DND-41 (cell line): Measurements from ENCODE around the gene MAG.

ENCODE experiments used
- EZH2 ChIP-seq: IDR thresholded peaks from 3 replicates; pipeline ENCODE4 v1.6.1; 2012; ENCODE audit warnings: borderline replicate concordance, low read depth, mild to moderate bottlenecking, moderate library complexity, low read length, inconsistent platforms; ENCODE audit not compliant: severe bottlenecking
- TF ChIP-seq, protein P1 (sequence below): IDR thresholded peaks from 2 replicates; pipeline ENCODE4 v1.5.1; 2012; ENCODE audit warnings: borderline replicate concordance, low read length, moderate library complexity, mild to moderate bottlenecking; ENCODE audit not compliant: poor library complexity, severe bottlenecking; ENCODE audit errors: extremely low read depth

DNA sequence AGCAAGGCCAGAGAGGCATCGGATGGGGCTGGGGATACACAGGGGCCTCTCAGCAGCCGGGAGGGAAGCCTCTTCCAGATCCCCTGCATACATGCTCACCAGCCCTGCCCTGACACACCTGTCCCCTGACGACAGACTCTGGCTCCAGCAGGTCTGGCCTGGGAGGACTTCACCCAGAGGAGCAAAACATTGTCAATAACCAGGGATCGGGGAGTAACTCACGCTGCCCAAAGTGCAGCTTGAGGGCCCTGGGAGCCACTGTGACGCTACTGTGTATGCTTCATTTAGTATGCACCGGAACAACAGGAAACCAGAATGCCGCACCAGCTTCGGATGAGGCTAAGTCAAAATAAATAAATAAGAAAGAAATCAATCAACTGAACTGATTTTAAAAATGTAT lies 24.6 kb downstream of the MAG start:
- TF ChIP-seq, protein P1, sequence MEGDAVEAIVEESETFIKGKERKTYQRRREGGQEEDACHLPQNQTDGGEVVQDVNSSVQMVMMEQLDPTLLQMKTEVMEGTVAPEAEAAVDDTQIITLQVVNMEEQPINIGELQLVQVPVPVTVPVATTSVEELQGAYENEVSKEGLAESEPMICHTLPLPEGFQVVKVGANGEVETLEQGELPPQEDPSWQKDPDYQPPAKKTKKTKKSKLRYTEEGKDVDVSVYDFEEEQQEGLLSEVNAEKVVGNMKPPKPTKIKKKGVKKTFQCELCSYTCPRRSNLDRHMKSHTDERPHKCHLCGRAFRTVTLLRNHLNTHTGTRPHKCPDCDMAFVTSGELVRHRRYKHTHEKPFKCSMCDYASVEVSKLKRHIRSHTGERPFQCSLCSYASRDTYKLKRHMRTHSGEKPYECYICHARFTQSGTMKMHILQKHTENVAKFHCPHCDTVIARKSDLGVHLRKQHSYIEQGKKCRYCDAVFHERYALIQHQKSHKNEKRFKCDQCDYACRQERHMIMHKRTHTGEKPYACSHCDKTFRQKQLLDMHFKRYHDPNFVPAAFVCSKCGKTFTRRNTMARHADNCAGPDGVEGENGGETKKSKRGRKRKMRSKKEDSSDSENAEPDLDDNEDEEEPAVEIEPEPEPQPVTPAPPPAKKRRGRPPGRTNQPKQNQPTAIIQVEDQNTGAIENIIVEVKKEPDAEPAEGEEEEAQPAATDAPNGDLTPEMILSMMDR = no peak
- no peak for TF ChIP-seq EZH2
